ENCODE results near the gene IFITM1. TPM values are rescaled to one million over a fixed set of nuclear protein-coding genes. Genes with fewer than 3 reads are reported as not detected.

The IFITM1 gene
- total and polyA plus RNA-seq, 9 of the 15 experiments (the other 6 are each of a cell fraction or from before 2014, with no cell fraction given) = 691 to 5,579 (median 974) TPM

DNA sequence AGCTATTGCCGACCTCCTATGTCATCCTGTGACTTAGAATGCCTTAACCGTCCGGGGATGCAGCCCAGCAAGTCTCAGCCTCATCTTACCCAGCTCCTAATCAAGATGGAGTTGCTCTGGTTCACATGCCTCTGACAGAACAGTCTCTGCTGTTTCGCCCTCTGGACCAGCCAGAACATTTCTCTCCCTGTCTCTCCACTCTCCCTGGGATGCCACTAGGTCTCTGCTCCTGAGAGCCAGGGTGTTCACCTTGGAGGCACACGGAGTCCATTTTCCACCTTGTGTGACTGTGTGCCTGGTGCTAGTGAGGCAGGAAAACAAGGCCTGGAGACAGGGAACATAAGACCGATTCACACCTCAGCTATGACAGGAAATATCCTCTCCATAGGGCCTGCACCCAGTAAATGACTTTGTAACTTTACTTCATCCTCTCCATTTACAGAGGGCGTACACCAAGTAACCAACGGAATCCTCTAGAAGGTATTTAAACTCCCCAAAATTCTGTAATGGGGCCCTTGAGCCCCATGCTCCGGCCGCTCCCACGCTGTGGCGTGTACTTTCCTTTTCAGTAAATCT lies 38.7 kb downstream of the IFITM1 start:
- Histone ChIP-seq H3K4me2 (ENCODE audit: insufficient read depth, low read length) (no peak overlapping the region), H3K79me2 (ENCODE audit: control insufficient read depth, insufficient read depth, low read length) (peaks cover 8% of the 10 kb centered on the region; the same call in 1 of the 3 replicates), H3K4me3 (no peak overlapping the region), H2AFZ (ENCODE audit: low read depth, low read length) (peak overlapping the region; percentile 80), H3K27me3 (ENCODE audit: control insufficient read depth in 2 of 2, insufficient read depth in 2 of 2, low read length in 2 of 2) (no peaks in the 10 kb centered on the region; a peak in 1 of 5 replicates), H3K4me1 (replicated peaks in 1 of 2; ENCODE audit: control insufficient read depth in 2 of 2, insufficient read depth in 2 of 2, low read length in 2 of 2) (peaks cover 63 to 68% of the 10 kb centered on the region in 2 experiments), H3K9ac (ENCODE audit: insufficient read depth in 1 of 2, low read depth in 2 of 2, low read length in 2 of 2) (peak overlapping the region; percentile 24 to 65; a peak in 2 of 4 replicates), H3K36me3 (ENCODE audit: control insufficient read depth, insufficient read depth, low read length) (no peaks in the 10 kb centered on the region; the same call in 2 of the 3 replicates), H3K9me1 (ENCODE audit: control insufficient read depth, insufficient read depth, low read length) (no peaks in the 10 kb centered on the region), H3K27ac (ENCODE audit: extremely low read depth, low read depth, low read length) (peak overlapping the region; percentile 98), H4K20me1 (replicated peaks; ENCODE audit: control insufficient read depth, insufficient read depth, low read length) (no peaks in the 10 kb centered on the region), H3K9me3 (replicated peaks; ENCODE audit: control insufficient read depth, insufficient read depth, low read depth, low read length) (peaks cover 6% of the 10 kb centered on the region)
- in situ Hi-C loops (cut with MboI) = loop anchor here (5.0 kb wide), 1 partner anchor 40 kb away; the partner anchor contains the start of gene IFITM1
- CTCF ChIA-PET (ENCODE audit: low intra/inter-chr PET ratio) = no interaction called here
- ATAC-seq (no peak), DNase-seq (ENCODE audit: extremely low read depth in 1 of 4, low spot score in 3 of 4) (no peak), FAIRE-seq (no peak)
- 78% methylated on average over 11 of the region's 12 CpGs for WGBS (ENCODE audit: insufficient coverage, low coverage, missing lambda C conversion rate)
- no TSS peak for BruUV-seq (replicated peaks)
- intact Hi-C loops (cut with micrococcal nuclease) = loop anchor here (5.0 kb wide), 1 partner anchor 85 kb away; no protein-coding TSS in a partner anchor
- POLR2A ChIA-PET = interaction anchor here (0.6 to 1.5 kb wide), 3 partner anchors 12 to 136 kb away, joined by 3 to 6 read pairs (median 3); no protein-coding TSS in a partner anchor
- TF ChIP-seq E4F1 (CRISPR knock-in tag; IDR thresholded peaks at IDR 0.05; ENCODE audit: borderline replicate concordance) (peak; percentile 74; the same call in 1 of the 2 replicates), MEF2A (IDR thresholded peaks at IDR 0.05; ENCODE audit: control insufficient read depth, low read depth, low read length) (no peak), SLC30A9 (CRISPR knock-in tag; IDR thresholded peaks at IDR 0.05) (0 out of 2 replicates have a peak, but pooled peaks have one; percentile 65), GABPB2 (CRISPR knock-in tag; conservative IDR thresholded peaks at IDR 0.05) (peak; percentile 81; the same call in 1 of the 2 replicates), ZNF445 (CRISPR knock-in tag; IDR thresholded peaks at IDR 0.05; ENCODE audit: low read depth) (peak; percentile 81; the same call in 1 of the 2 replicates), PML (IDR thresholded peaks at IDR 0.05; ENCODE audit: low read length) (no peak), NFATC3 (IDR thresholded peaks at IDR 0.05) (no peak), RBFOX2 (IDR thresholded peaks at IDR 0.05; ENCODE audit: low read depth, low read length) (no peak), PTRF (tag; IDR thresholded peaks at IDR 0.05) (peak; percentile 96), PHB (CRISPR knock-in tag; IDR thresholded peaks at IDR 0.05) (0 out of 2 replicates have a peak, but pooled peaks have one; percentile 60), CBX5 (IDR thresholded peaks at IDR 0.05; ENCODE audit: borderline replicate concordance, low read depth) (no peak), NELFE (IDR thresholded peaks at IDR 0.05; ENCODE audit: insufficient read depth, insufficient read length) (no peak)
- TF ChIP-seq, protein P1, sequence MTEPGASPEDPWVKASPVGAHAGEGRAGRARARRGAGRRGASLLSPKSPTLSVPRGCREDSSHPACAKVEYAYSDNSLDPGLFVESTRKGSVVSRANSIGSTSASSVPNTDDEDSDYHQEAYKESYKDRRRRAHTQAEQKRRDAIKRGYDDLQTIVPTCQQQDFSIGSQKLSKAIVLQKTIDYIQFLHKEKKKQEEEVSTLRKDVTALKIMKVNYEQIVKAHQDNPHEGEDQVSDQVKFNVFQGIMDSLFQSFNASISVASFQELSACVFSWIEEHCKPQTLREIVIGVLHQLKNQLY (CRISPR knock-in tag; conservative IDR thresholded peaks at IDR 0.05) = no peak
- TF ChIP-seq, protein P2, sequence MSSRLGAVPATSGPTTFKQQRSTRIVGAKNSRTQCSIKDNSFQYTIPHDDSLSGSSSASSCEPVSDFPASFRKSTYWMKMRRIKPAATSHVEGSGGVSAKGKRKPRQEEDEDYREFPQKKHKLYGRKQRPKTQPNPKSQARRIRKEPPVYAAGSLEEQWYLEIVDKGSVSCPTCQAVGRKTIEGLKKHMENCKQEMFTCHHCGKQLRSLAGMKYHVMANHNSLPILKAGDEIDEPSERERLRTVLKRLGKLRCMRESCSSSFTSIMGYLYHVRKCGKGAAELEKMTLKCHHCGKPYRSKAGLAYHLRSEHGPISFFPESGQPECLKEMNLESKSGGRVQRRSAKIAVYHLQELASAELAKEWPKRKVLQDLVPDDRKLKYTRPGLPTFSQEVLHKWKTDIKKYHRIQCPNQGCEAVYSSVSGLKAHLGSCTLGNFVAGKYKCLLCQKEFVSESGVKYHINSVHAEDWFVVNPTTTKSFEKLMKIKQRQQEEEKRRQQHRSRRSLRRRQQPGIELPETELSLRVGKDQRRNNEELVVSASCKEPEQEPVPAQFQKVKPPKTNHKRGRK (tag; IDR thresholded peaks at IDR 0.05) = no peak
- TF ChIP-seq, protein P3, sequence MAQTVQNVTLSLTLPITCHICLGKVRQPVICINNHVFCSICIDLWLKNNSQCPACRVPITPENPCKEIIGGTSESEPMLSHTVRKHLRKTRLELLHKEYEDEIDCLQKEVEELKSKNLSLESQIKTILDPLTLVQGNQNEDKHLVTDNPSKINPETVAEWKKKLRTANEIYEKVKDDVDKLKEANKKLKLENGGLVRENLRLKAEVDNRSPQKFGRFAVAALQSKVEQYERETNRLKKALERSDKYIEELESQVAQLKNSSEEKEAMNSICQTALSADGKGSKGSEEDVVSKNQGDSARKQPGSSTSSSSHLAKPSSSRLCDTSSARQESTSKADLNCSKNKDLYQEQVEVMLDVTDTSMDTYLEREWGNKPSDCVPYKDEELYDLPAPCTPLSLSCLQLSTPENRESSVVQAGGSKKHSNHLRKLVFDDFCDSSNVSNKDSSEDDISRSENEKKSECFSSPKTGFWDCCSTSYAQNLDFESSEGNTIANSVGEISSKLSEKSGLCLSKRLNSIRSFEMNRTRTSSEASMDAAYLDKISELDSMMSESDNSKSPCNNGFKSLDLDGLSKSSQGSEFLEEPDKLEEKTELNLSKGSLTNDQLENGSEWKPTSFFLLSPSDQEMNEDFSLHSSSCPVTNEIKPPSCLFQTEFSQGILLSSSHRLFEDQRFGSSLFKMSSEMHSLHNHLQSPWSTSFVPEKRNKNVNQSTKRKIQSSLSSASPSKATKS (CRISPR knock-in tag; IDR thresholded peaks at IDR 0.05) = peak; percentile 85

All from K562 (cell line).